ENCODE results near the gene NTM.
"Not testable (repeated sequence)": the region's sequence is repeated elsewhere in the genome, so short reads cannot be mapped to it uniquely, and the experiment has no call there.

Gene NTM

DNA sequence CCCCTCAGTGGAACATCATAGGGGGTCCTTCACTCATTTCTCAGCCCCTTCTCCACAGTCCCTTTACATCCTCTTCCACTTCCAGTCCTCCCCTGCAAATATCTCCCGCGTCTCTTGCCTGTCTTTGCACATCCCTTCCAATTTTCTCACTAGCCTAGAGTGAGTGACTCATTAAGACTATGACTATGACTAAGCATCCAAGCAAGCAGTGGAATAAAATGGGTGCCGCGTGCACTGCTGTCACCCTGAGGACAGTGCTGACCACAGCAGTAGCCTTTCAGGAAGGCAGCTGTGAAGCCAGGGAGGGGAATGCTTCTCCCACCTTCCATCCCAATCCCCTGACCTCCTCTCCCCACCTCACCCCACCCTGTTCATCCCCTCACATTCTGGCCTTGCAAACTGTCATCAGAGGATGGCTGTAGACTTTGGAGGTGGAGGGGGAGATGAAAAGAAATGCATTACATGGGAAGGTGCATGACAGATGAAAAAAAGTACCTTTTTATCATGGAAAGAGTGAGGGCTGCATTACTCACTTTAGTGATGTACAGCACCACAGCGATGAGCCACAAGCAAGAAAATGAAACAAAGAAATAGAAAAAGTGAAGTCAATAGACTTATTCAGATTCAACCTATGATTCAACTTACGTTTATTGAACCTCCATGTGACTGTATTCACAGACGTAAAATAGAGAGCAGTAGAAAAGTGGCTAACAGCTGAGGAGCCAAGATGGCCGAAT is 948.2 kb downstream of the NTM start:
- TF ChIP-seq CTCF (IDR thresholded peaks at IDR 0.05; ENCODE audit: borderline replicate concordance, insufficient read depth, low read depth, low read length) = no peak

GRCh38 chr11:132319419-132319818 is 949.0 kb downstream of the NTM start:
- H3K4me3 ChIP-seq (ENCODE audit: low read depth, low read length) = not testable (repeated sequence)

More for the DNA sequence above, 948.2 kb downstream of the NTM start:
- no peak overlapping the region for H3K4me3 ChIP-seq (ENCODE audit: low read depth, low read length)

DNA sequence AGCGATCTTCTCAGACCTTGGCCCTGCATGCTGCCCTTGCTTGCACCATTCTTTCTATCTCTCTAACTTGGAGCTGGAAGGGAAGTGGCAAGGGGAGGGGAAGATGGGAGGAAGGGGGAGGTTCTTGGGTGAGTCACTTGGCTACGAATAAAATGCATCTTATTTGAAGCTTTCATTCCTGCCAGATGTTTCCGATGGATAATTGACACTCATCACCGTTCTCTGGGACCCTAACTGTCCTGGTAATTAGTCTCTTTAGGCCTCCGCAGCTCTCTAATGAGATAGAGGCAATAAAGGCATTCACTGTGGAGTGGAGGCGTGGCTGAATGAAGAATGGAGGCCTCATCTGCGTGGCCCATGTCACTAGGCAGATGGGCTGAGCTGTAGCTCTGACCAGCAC is 960.1 kb downstream of the NTM start:
- no peak for TF ChIP-seq CTCF (IDR thresholded peaks at IDR 0.05; ENCODE audit: borderline replicate concordance, insufficient read depth, low read depth, low read length)
- no peak overlapping the region for H3K4me3 ChIP-seq (ENCODE audit: low read depth, low read length)

DNA sequence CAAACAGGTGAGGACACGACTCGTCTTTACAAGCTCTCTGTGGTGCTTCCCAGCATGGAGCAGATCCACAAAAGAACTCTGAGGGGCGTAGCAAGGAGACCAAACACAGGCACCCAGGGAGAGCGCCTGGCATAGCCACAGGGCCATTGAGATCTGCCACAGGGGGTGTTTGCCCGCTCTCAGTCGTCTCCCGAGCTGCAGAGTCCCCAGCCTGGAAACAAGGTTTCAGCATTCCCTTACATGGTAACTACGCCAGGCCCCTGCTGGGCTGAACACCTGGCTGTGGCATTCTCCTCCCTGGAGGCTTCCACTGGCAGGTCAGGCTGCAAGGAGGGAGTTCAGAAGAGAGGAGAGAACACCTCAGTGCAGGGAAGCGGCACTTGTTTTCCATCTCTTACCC is 962.1 kb downstream of the NTM start:
- TF ChIP-seq CTCF (IDR thresholded peaks at IDR 0.05; ENCODE audit: borderline replicate concordance, insufficient read depth, low read depth, low read length) = no peak

GRCh38 chr11:132334769-132335280 is 964.4 kb downstream of the NTM start:
- H3K4me3 ChIP-seq (ENCODE audit: low read depth, low read length) = no peak overlapping the region
- TF ChIP-seq CTCF (IDR thresholded peaks at IDR 0.05; ENCODE audit: borderline replicate concordance, insufficient read depth, low read depth, low read length) = no peak

More for the DNA sequence above, 962.1 kb downstream of the NTM start:
- H3K4me3 ChIP-seq (ENCODE audit: low read depth, low read length) = no peak overlapping the region

DNA sequence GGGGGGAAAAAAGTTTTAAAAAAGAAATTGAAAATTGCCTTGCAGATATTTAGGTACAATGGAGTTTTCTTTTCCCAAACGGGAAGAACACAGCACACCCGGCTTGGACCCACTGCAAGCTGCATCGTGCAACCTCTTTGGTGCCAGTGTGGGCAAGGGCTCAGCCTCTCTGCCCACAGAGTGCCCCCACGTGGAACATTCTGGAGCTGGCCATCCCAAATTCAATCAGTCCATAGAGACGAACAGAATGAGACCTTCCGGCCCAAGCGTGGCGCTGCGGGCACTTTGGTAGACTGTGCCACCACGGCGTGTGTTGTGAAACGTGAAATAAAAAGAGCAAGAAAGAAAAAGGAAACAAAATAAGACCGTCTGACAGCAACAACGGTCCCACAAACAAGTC is 964.9 kb downstream of the NTM start:
- no peak for TF ChIP-seq CTCF (IDR thresholded peaks at IDR 0.05; ENCODE audit: borderline replicate concordance, insufficient read depth, low read depth, low read length)
- H3K4me3 ChIP-seq (ENCODE audit: low read depth, low read length) = no peak overlapping the region

GRCh38 chr11:132336781-132337535 is 966.5 kb downstream of the NTM start:
- no peak for TF ChIP-seq CTCF (IDR thresholded peaks at IDR 0.05; ENCODE audit: borderline replicate concordance, insufficient read depth, low read depth, low read length)
- H3K4me3 ChIP-seq (ENCODE audit: low read depth, low read length) = no peak overlapping the region

Measured in GM12875 (cell line).